HCT116 (cell line): ENCODE measurements around the gene DHRS7B. TPM values are rescaled to one million over a fixed set of nuclear protein-coding genes. Genes with fewer than 3 reads are reported as not detected.

ENCODE experiments used
- ATAC-seq: fragments of 200-7000 bp; cut with Tn5 transposase; 2 replicates; pipeline ENCODE4 v1.9.1; 2020; ENCODE audit warnings: mild to moderate bottlenecking, moderate library complexity
- BruUV-seq: library from RNA; stranded (reverse); fragments of 400-500 nt; replicated peaks from 2 replicates; lab custom pipeline; 2021; lab: Mats Ljungman, UMichigan
- CTCF ChIA-PET: fragments of 300-600 bp; sonication (Branson Sonifier 250); formaldehyde crosslinking; loops from one replicate; lab custom pipeline; 2021; ENCODE audit warnings: antibody characterized with exemption; lab: Charles Lee
- POLR2A ChIA-PET: fragments of 300-600, 350-600 bp; sonication (Branson Sonifier 250); formaldehyde crosslinking; loops from one replicate; lab custom pipeline; 2021; ENCODE audit warnings: antibody characterized with exemption; lab: Charles Lee
- RAD21 ChIA-PET, 2 experiments: fragments of 300-600 bp; sonication (Branson Sonifier 250); formaldehyde crosslinking; loops; one replicate each; lab custom pipeline; 2023; ENCODE audit warnings: low total read pairs in 2 of 2; ENCODE audit not compliant: uncharacterized antibody in 2 of 2, unreplicated experiment in 2 of 2, low non-redundant PET in 1 of 2; lab: Charles Lee
- DNase-seq: peaks from one replicate; pipeline ENCODE4 v3.0.0-alpha.2; 2010; ENCODE audit warnings: low read depth, low spot score
- H2AFZ ChIP-seq: fragments of 200-600 bp; shearing (Covaris generic), sonication (generic); 2 replicates; pipeline ENCODE4 v1.6.1; 2017; ENCODE audit warnings: low read depth, mixed run types, mixed read lengths, antibody characterized with exemption, low read length; ENCODE audit not compliant: poor library complexity, severe bottlenecking
- H3K27ac ChIP-seq: 2 replicates; pipeline ENCODE4 v1.5.1; 2012; ENCODE audit warnings: low read depth, low read length
- H3K27me3 ChIP-seq: fragments of 200-600 bp; sonication (generic); 2 replicates; pipeline ENCODE4 v1.6.1; 2016; ENCODE audit warnings: mixed run types, low read length, mixed read lengths; ENCODE audit not compliant: insufficient read depth
- H3K36me3 ChIP-seq, 2 experiments: fragments of 200-500 bp in 1 of 2; fragments of 200-600 bp in 1 of 2; sonication (Bioruptor generic) in 1 of 2; sonication (generic) in 1 of 2; 2 replicates each; pipeline versions ENCODE4 v1.5.1 to v1.6.1; 2014 to 2016; ENCODE audit warnings: low read length in 2 of 2, inconsistent platforms in 1 of 2, mixed read lengths in 1 of 2, mixed run types in 1 of 2; ENCODE audit not compliant: insufficient read depth in 2 of 2, control insufficient read depth in 1 of 2
- H3K4me1 ChIP-seq, 2 experiments: fragments of 200-600 bp in 1 of 2; sonication (generic) in 1 of 2; 2 replicates each; pipeline versions ENCODE4 v1.5.1 to v1.6.1; 2012 to 2017; ENCODE audit warnings: low read length in 2 of 2, inconsistent platforms in 1 of 2, mild to moderate bottlenecking in 1 of 2, mixed read lengths in 1 of 2, mixed run types in 1 of 2, moderate library complexity in 1 of 2; ENCODE audit not compliant: insufficient read depth in 2 of 2, control insufficient read depth in 1 of 2
- H3K4me2 ChIP-seq: fragments of 200-600 bp; sonication (generic); 2 replicates; pipeline ENCODE4 v1.6.1; 2017; ENCODE audit warnings: mixed run types, low read length, mixed read lengths
- H3K4me3 ChIP-seq, 2 experiments: fragments of 200-600 bp in 1 of 2; sonication (generic) in 1 of 2; replicated peaks in 1 of 2; 2 replicates each; pipeline ENCODE4 v1.5.1; 2011 to 2016; ENCODE audit warnings: low read length in 2 of 2, control low read depth in 1 of 2, low read depth in 1 of 2, mild to moderate bottlenecking in 1 of 2, mixed read lengths in 1 of 2, mixed run types in 1 of 2
- H3K79me2 ChIP-seq: fragments of 200-600 bp; sonication (generic); 2 replicates; pipeline ENCODE4 v1.6.1; 2017; ENCODE audit warnings: mild to moderate bottlenecking, mixed run types, low read length, moderate library complexity, mixed read lengths; ENCODE audit not compliant: insufficient read depth
- H3K9ac ChIP-seq: fragments of 200-600 bp; sonication (generic); 2 replicates; pipeline ENCODE4 v1.6.1; 2016; ENCODE audit warnings: low read length, mixed read lengths
- H3K9me2 ChIP-seq: fragments of 200-600 bp; sonication (generic), shearing (Covaris generic); 2 replicates; pipeline ENCODE4 v1.6.1; 2017; ENCODE audit warnings: mixed run types, mild to moderate bottlenecking, moderate library complexity; ENCODE audit not compliant: insufficient read depth
- H3K9me3 ChIP-seq, 2 experiments: fragments of 200-500 bp in 1 of 2; fragments of 200-600 bp in 1 of 2; sonication (Bioruptor generic) in 1 of 2; sonication (generic) in 1 of 2; 2 replicates each; pipeline ENCODE4 v1.6.1; 2014 to 2017; ENCODE audit warnings: low read length in 2 of 2, mixed read lengths in 2 of 2, inconsistent platforms in 1 of 2, low read depth in 1 of 2, mild to moderate bottlenecking in 1 of 2, mixed run types in 1 of 2, moderate library complexity in 1 of 2; ENCODE audit not compliant: control insufficient read depth in 1 of 2, insufficient read depth in 1 of 2
- H4K20me1 ChIP-seq: fragments of 200-600 bp; sonication (generic), shearing (Covaris generic); 2 replicates; pipeline ENCODE4 v1.6.1; 2017; ENCODE audit warnings: mixed run types, mild to moderate bottlenecking, moderate library complexity; ENCODE audit not compliant: insufficient read depth
- ATF3 ChIP-seq: IDR thresholded peaks from 2 replicates; pipeline ENCODE4 v1.6.1; 2012
- CBX3 ChIP-seq: IDR thresholded peaks from 2 replicates; pipeline ENCODE4 v1.6.1; 2012; ENCODE audit warnings: low read depth
- CEBPB ChIP-seq: IDR thresholded peaks from 2 replicates; pipeline ENCODE4 v1.6.1; 2012; ENCODE audit warnings: low read depth
- CTCF ChIP-seq, 3 experiments: fragments of 200-600 bp in 1 of 3; sonication (generic) in 1 of 3; IDR thresholded peaks in 2 of 3; conservative IDR thresholded peaks in 1 of 3; 2 replicates each; pipeline ENCODE4 v1.5.1; 2012 to 2017; ENCODE audit warnings: low read depth in 2 of 3, low read length in 2 of 3, antibody characterized with exemption in 1 of 3, borderline replicate concordance in 1 of 3, control low read depth in 1 of 3, mild to moderate bottlenecking in 1 of 3, mixed read lengths in 1 of 3, mixed run types in 1 of 3, moderate library complexity in 1 of 3; ENCODE audit not compliant: insufficient read depth in 1 of 3
- EGR1 ChIP-seq: IDR thresholded peaks from 2 replicates; pipeline ENCODE4 v1.6.1; 2012; ENCODE audit warnings: low read depth
- EZH2 ChIP-seq: fragments of 200-600 bp; sonication (generic); IDR thresholded peaks from 2 replicates; pipeline ENCODE4 v1.6.1; 2017; ENCODE audit warnings: antibody characterized with exemption, mixed run types
- EZH2phosphoT487 ChIP-seq: fragments of 200-600 bp; IDR thresholded peaks from 2 replicates; pipeline ENCODE4 v1.6.1; 2018; ENCODE audit warnings: antibody characterized with exemption, borderline replicate concordance
- POLR2A ChIP-seq: IDR thresholded peaks from 2 replicates; pipeline ENCODE4 v1.7.0; 2011; ENCODE audit warnings: borderline replicate concordance; ENCODE audit not compliant: insufficient read depth, insufficient read length; ENCODE audit errors: extremely low read depth
- POLR2AphosphoS5 ChIP-seq: IDR thresholded peaks from 2 replicates; pipeline ENCODE4 v1.6.1; 2011; ENCODE audit warnings: mild to moderate bottlenecking, low read depth, low read length, moderate library complexity
- REST ChIP-seq: IDR thresholded peaks from 2 replicates; pipeline ENCODE4 v1.6.1; 2012; ENCODE audit warnings: low read depth
- SP1 ChIP-seq: IDR thresholded peaks from 2 replicates; pipeline ENCODE4 v1.6.1; 2012; ENCODE audit warnings: low read depth
- SRF ChIP-seq: IDR thresholded peaks from 2 replicates; pipeline ENCODE4 v1.6.1; 2012; ENCODE audit warnings: low read depth
- YY1 ChIP-seq: IDR thresholded peaks from 2 replicates; pipeline ENCODE4 v1.6.1; 2011; ENCODE audit warnings: low read length, low read depth, moderate library complexity, mild to moderate bottlenecking; ENCODE audit not compliant: insufficient replicate concordance; ENCODE audit errors: extremely low read depth
- ZFX ChIP-seq: fragments of 450-650 bp; IDR thresholded peaks from 2 replicates; pipeline ENCODE4 v1.6.1; 2017
- intact Hi-C: fragments of 100-400 bp; cut with micrococcal nuclease; formaldehyde crosslinking; loops from 2 replicates; pipeline ENCODE4 v1.10.0; 2022
- total RNA-seq: library from RNA; stranded (reverse); gene quantifications from one replicate; pipeline ENCODE4 v1.2.1, GENCODE V29; 2021; ENCODE audit not compliant: unreplicated experiment

Gene DHRS7B
- total RNA-seq, 1 experiment from 2014 or later: 19.6 TPM

GRCh38 chr17:21202512-21202911 is 75.7 kb downstream of the DHRS7B start:
- Histone ChIP-seq H3K4me2 (no peak overlapping the region), H2AFZ (no peak overlapping the region), H4K20me1 (no peaks in the 10 kb centered on the region), H3K36me3 (peaks cover 2 to 9% of the 10 kb centered on the region in 2 experiments), H3K27ac (no peak overlapping the region), H3K4me3 (no peak overlapping the region), H3K27me3 (no peaks in the 10 kb centered on the region), H3K79me2 (peaks cover 98% of the 10 kb centered on the region), H3K9me2 (no peaks in the 10 kb centered on the region), H3K9me3 (no peaks in the 10 kb centered on the region), H3K4me1 (no peaks in the 10 kb centered on the region), H3K9ac (no peak overlapping the region)
- intact Hi-C loops: no loop called here
- ChIA-PET POLR2A (no interaction called here), CTCF (no interaction called here), RAD21 (no interaction called here)
- DNase-seq (no peak), ATAC-seq (no peak)
- BruUV-seq: no TSS peak
- no peak for TF ChIP-seq CEBPB
- TF ChIP-seq CBX3: no peak
- no peak for TF ChIP-seq EGR1
- TF ChIP-seq YY1: no peak
- no peak for TF ChIP-seq ZFX
- TF ChIP-seq EZH2: no peak
- no peak for TF ChIP-seq POLR2A
- TF ChIP-seq ATF3: no peak
- no peak for TF ChIP-seq POLR2AphosphoS5
- no peak for TF ChIP-seq EZH2phosphoT487
- no peak for TF ChIP-seq SRF
- no peak for TF ChIP-seq REST
- TF ChIP-seq SP1: no peak
- TF ChIP-seq CTCF (IDR thresholded peaks at IDR 0.05 in 2 of 3, conservative IDR thresholded peaks at IDR 0.05 in 1 of 3; ENCODE audit: borderline replicate concordance in 1 of 3, insufficient read depth in 1 of 3, low read depth in 2 of 3, low read length in 2 of 3): no peak
